ENCODE measurements around the gene MCRIP2.

GRCh38 chr16:603933-604332 lies 37.7 kb upstream of the MCRIP2 start:
- TF ChIP-seq CTCF (IDR thresholded peaks at IDR 0.05) (no peak), POLR2A (IDR thresholded peaks at IDR 0.05) (no peak)

Data from testis (tissue), 2 donors.